ENCODE measurements around the gene TNNT1. TPM values are rescaled to one million over a fixed set of nuclear protein-coding genes. Genes with fewer than 3 reads are reported as not detected.

The TNNT1 gene
- total RNA-seq (1 to 10 TPM in 1 of 2 donors, not detected in 1; 1.3 TPM), polyA plus RNA-seq (1 to 10 TPM; 1.4 to 2.0 TPM)
- long read RNA-seq, donor 1, result 0 reads
- long read RNA-seq, donor 2, result 0 reads

- DNase-seq (no peak), ATAC-seq (ENCODE audit: low FRiP score) (no peak)
- Histone ChIP-seq H3K4me1 (ENCODE audit: control insufficient read depth in 1 of 2, insufficient read depth in 2 of 2, low read length in 2 of 2) (no peaks in the 10 kb centered on the region), H3K36me3 (ENCODE audit: control insufficient read depth in 1 of 2, insufficient read depth in 2 of 2, low read length in 1 of 2) (no peaks in the 10 kb centered on the region), H3K27ac (ENCODE audit: low read depth in 1 of 2, low read length in 2 of 2) (no peak within 1 kb of the TSS), H3K4me3 (ENCODE audit: low read length in 2 of 2) (no peak within 1 kb of the TSS), H3K27me3 (ENCODE audit: control insufficient read depth in 1 of 2, insufficient read depth in 2 of 2, low read length in 1 of 2) (no peaks in the 10 kb centered on the region), H3K9me3 (ENCODE audit: control insufficient read depth, low read length) (no peaks in the 10 kb centered on the region)
- WGBS, 2 donors, result 8 to 9% methylated on average over 18 of the region's 18 CpGs
- intact Hi-C loops (cut with DNase I), result loop anchor here in 1 of 2 donors (10.0 kb wide), 1 partner anchor 265 kb away; no protein-coding TSS in a partner anchor
Observed at GRCh38 chr19:55149078-55150003, at the start of gene TNNT1. Gene TNNT1, minus strand, starts transcription at chr19:55149206. Its CDS starts 2,049 bp downstream, at chr19:55147157.

GRCh38 chr19:55198651-55199050 lies 49.6 kb upstream of the TNNT1 start:
- DNase-seq (no peak), ATAC-seq (ENCODE audit: low FRiP score) (no peak)
- no peaks in the 10 kb centered on the region for H3K4me1 ChIP-seq (ENCODE audit: control insufficient read depth in 1 of 2, insufficient read depth in 2 of 2, low read length in 2 of 2)
- H3K27ac ChIP-seq (ENCODE audit: low read depth in 1 of 2, low read length in 2 of 2), result no peak overlapping the region
- intact Hi-C loops (cut with DNase I), result no loop called here
- no peaks in the 10 kb centered on the region for H3K36me3 ChIP-seq (ENCODE audit: control insufficient read depth in 1 of 2, insufficient read depth in 2 of 2, low read length in 1 of 2)
- H3K27me3 ChIP-seq (ENCODE audit: control insufficient read depth in 1 of 2, insufficient read depth in 2 of 2, low read length in 1 of 2), result no peaks in the 10 kb centered on the region
- WGBS, 2 donors, result 45% methylated on average over 5 of the region's 5 CpGs
- H3K9me3 ChIP-seq (ENCODE audit: control insufficient read depth, low read length), result no peaks in the 10 kb centered on the region
- H3K4me3 ChIP-seq (ENCODE audit: low read length in 2 of 2), result no peak overlapping the region

GRCh38 chr19:55197528-55197927 lies 48.5 kb upstream of the TNNT1 start:
- no peak for DNase-seq
- WGBS, 2 donors, result 50 to 56% methylated on average over 4 of the region's 4 CpGs
- intact Hi-C loops (cut with DNase I), result no loop called here
- no peak for ATAC-seq (ENCODE audit: low FRiP score)
- Histone ChIP-seq H3K9me3 (ENCODE audit: control insufficient read depth, low read length) (no peaks in the 10 kb centered on the region), H3K4me1 (ENCODE audit: control insufficient read depth in 1 of 2, insufficient read depth in 2 of 2, low read length in 2 of 2) (no peaks in the 10 kb centered on the region), H3K27ac (ENCODE audit: low read depth in 1 of 2, low read length in 2 of 2) (no peak overlapping the region), H3K4me3 (ENCODE audit: low read length in 2 of 2) (no peak overlapping the region), H3K36me3 (ENCODE audit: control insufficient read depth in 1 of 2, insufficient read depth in 2 of 2, low read length in 1 of 2) (no peaks in the 10 kb centered on the region), H3K27me3 (ENCODE audit: control insufficient read depth in 1 of 2, insufficient read depth in 2 of 2, low read length in 1 of 2) (no peaks in the 10 kb centered on the region)

GRCh38 chr19:55196803-55197202 lies 47.8 kb upstream of the TNNT1 start:
- Histone ChIP-seq H3K27ac (ENCODE audit: low read depth in 1 of 2, low read length in 2 of 2) (no peak overlapping the region), H3K4me1 (ENCODE audit: control insufficient read depth in 1 of 2, insufficient read depth in 2 of 2, low read length in 2 of 2) (no peaks in the 10 kb centered on the region), H3K9me3 (ENCODE audit: control insufficient read depth, low read length) (no peaks in the 10 kb centered on the region), H3K36me3 (ENCODE audit: control insufficient read depth in 1 of 2, insufficient read depth in 2 of 2, low read length in 1 of 2) (no peaks in the 10 kb centered on the region), H3K4me3 (ENCODE audit: low read length in 2 of 2) (no peak overlapping the region), H3K27me3 (ENCODE audit: control insufficient read depth in 1 of 2, insufficient read depth in 2 of 2, low read length in 1 of 2) (no peaks in the 10 kb centered on the region)
- ATAC-seq (ENCODE audit: low FRiP score), result no peak
- DNase-seq, result no peak
- intact Hi-C loops (cut with DNase I), result no loop called here
- 83 to 87% methylated on average over 10 of the region's 10 CpGs for WGBS, 2 donors

DNA sequence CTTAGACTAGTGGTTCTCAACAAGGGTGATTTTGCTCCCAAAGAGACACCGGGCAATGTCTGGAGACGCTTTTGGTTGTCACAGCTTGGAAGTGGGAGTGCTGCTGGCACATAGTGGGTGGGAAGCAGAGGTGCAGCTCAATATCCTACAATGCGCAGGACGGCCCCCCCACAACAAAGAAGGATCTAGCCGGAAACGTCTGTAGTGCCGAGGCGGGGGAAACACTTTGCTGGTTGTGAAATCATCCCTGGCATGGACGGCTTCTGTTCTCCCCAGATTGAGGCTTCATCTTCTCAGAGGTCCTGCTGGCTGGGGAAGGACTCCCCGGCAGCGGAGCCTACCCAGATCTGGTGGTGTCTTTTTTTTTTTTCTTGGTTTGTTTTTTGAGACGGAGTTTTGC lies 44.5 kb upstream of the TNNT1 start:
- ATAC-seq (ENCODE audit: low FRiP score) (no peak), DNase-seq (no peak)
- no peak overlapping the region for H3K27ac ChIP-seq (ENCODE audit: low read depth in 1 of 2, low read length in 2 of 2)
- H3K4me1 ChIP-seq (ENCODE audit: control insufficient read depth in 1 of 2, insufficient read depth in 2 of 2, low read length in 2 of 2), result no peaks in the 10 kb centered on the region
- no peaks in the 10 kb centered on the region for H3K27me3 ChIP-seq (ENCODE audit: control insufficient read depth in 1 of 2, insufficient read depth in 2 of 2, low read length in 1 of 2)
- WGBS, 2 donors, result 72 to 76% methylated on average over 12 of the region's 12 CpGs
- no peaks in the 10 kb centered on the region for H3K36me3 ChIP-seq (ENCODE audit: control insufficient read depth in 1 of 2, insufficient read depth in 2 of 2, low read length in 1 of 2)
- intact Hi-C loops (cut with DNase I), result no loop called here
- H3K4me3 ChIP-seq (ENCODE audit: low read length in 2 of 2), result no peak overlapping the region
- H3K9me3 ChIP-seq (ENCODE audit: control insufficient read depth, low read length), result no peaks in the 10 kb centered on the region

DNA sequence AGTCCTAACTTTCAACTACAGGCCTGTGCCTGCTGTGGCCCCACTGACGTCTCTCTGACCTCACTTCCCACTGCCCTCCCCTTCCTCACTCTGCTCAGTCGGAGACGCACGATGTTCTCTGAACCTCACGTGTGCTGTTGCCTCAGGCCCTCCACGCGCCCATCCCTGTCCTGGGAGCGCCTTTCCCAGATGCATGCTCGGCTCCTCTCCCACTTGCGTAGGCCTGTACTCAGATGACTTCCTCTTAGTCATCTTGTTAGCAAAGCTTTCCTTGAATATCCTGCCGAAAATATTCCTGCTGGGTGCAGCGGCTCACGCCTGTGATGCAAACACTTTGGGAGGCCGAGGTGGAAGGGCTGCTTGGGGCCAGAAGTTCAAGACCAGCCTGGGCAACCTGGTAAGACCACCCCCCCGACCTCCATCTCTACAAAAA lies 40.4 kb upstream of the TNNT1 start:
- no peaks in the 10 kb centered on the region for H3K36me3 ChIP-seq (ENCODE audit: control insufficient read depth in 1 of 2, insufficient read depth in 2 of 2, low read length in 1 of 2)
- DNase-seq (no peak), ATAC-seq (ENCODE audit: low FRiP score) (no peak)
- no peak overlapping the region for H3K27ac ChIP-seq (ENCODE audit: low read depth in 1 of 2, low read length in 2 of 2)
- H3K27me3 ChIP-seq (ENCODE audit: control insufficient read depth in 1 of 2, insufficient read depth in 2 of 2, low read length in 1 of 2), result no peaks in the 10 kb centered on the region
- intact Hi-C loops (cut with DNase I), result no loop called here
- 57 to 63% methylated on average over 15 of the region's 15 CpGs for WGBS, 2 donors
- no peaks in the 10 kb centered on the region for H3K4me1 ChIP-seq (ENCODE audit: control insufficient read depth in 1 of 2, insufficient read depth in 2 of 2, low read length in 2 of 2)
- no peak overlapping the region for H3K4me3 ChIP-seq (ENCODE audit: low read length in 2 of 2)
- H3K9me3 ChIP-seq (ENCODE audit: control insufficient read depth, low read length), result peaks cover 2% of the 10 kb centered on the region

GRCh38 chr19:55188625-55189024 lies 39.6 kb upstream of the TNNT1 start:
- Histone ChIP-seq H3K4me1 (ENCODE audit: control insufficient read depth in 1 of 2, insufficient read depth in 2 of 2, low read length in 2 of 2) (no peaks in the 10 kb centered on the region), H3K27me3 (ENCODE audit: control insufficient read depth in 1 of 2, insufficient read depth in 2 of 2, low read length in 1 of 2) (no peaks in the 10 kb centered on the region), H3K9me3 (ENCODE audit: control insufficient read depth, low read length) (peaks cover 2% of the 10 kb centered on the region), H3K4me3 (ENCODE audit: low read length in 2 of 2) (no peak overlapping the region), H3K36me3 (ENCODE audit: control insufficient read depth in 1 of 2, insufficient read depth in 2 of 2, low read length in 1 of 2) (no peaks in the 10 kb centered on the region), H3K27ac (ENCODE audit: low read depth in 1 of 2, low read length in 2 of 2) (no peak overlapping the region)
- intact Hi-C loops (cut with DNase I), result no loop called here
- no peak for DNase-seq
- no peak for ATAC-seq (ENCODE audit: low FRiP score)
- 62 to 67% methylated on average over 8 of the region's 8 CpGs for WGBS, 2 donors

DNA sequence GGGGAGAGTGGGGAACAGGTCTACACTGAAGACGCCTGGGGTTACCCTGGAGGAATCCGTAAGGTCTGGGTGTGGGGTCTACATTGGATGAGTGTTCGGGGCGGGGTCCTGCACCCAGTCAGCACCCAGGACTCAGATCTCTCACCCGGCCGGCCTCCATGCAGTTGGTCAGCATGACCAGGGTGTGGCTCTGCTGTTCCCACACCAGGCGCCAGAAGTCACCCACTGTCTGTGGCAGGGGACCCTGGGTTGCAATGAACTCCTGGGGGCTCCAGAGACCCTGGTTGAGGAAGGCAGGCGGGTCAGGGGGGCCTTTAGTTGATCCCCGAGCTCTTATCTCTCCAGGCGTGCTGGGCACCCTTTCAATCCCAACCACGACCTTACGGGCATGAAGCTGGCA lies 37.1 kb upstream of the TNNT1 start:
- H3K27ac ChIP-seq (ENCODE audit: low read depth in 1 of 2, low read length in 2 of 2), result no peak overlapping the region
- no peak for DNase-seq
- H3K4me1 ChIP-seq (ENCODE audit: control insufficient read depth in 1 of 2, insufficient read depth in 2 of 2, low read length in 2 of 2), result no peaks in the 10 kb centered on the region
- ATAC-seq (ENCODE audit: low FRiP score), result no peak
- H3K36me3 ChIP-seq (ENCODE audit: control insufficient read depth in 1 of 2, insufficient read depth in 2 of 2, low read length in 1 of 2), result no peaks in the 10 kb centered on the region
- no peaks in the 10 kb centered on the region for H3K27me3 ChIP-seq (ENCODE audit: control insufficient read depth in 1 of 2, insufficient read depth in 2 of 2, low read length in 1 of 2)
- 73 to 75% methylated on average over 12 of the region's 12 CpGs for WGBS, 2 donors
- H3K9me3 ChIP-seq (ENCODE audit: control insufficient read depth, low read length), result peaks cover 2% of the 10 kb centered on the region
- intact Hi-C loops (cut with DNase I), result no loop called here
- no peak overlapping the region for H3K4me3 ChIP-seq (ENCODE audit: low read length in 2 of 2)

DNA sequence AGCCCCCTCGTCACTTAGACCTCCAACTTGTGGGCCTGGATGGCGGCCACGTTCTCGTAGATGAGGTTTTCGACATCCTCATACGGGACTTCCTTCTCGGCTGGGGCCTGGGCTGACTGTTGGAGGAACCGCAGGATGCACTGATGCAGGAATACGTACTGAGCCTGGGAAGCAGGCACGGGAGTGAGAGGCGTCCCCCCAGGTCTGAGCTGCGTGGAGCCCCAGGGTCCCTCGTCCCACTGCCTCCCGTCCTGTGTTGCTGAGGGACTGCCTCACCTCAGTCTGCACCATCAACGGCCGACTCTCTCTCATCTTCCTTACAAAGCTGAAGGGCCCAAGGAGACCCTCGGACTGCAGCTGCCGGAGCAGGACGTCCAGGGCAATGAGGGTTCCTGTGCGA lies 32.7 kb upstream of the TNNT1 start:
- Histone ChIP-seq H3K27me3 (ENCODE audit: control insufficient read depth in 1 of 2, insufficient read depth in 2 of 2, low read length in 1 of 2) (no peaks in the 10 kb centered on the region), H3K9me3 (ENCODE audit: control insufficient read depth, low read length) (peaks cover 2% of the 10 kb centered on the region), H3K4me1 (ENCODE audit: control insufficient read depth in 1 of 2, insufficient read depth in 2 of 2, low read length in 2 of 2) (no peaks in the 10 kb centered on the region), H3K36me3 (ENCODE audit: control insufficient read depth in 1 of 2, insufficient read depth in 2 of 2, low read length in 1 of 2) (no peaks in the 10 kb centered on the region), H3K27ac (ENCODE audit: low read depth in 1 of 2, low read length in 2 of 2) (no peak overlapping the region), H3K4me3 (ENCODE audit: low read length in 2 of 2) (no peak overlapping the region)
- intact Hi-C loops (cut with DNase I), result no loop called here
- DNase-seq (no peak), ATAC-seq (ENCODE audit: low FRiP score) (no peak)
- 68 to 69% methylated on average over 20 of the region's 20 CpGs for WGBS, 2 donors

Measured in aorta (tissue), 5 donors.